Measurements from ENCODE around the gene NUMBL. TPM values are rescaled to one million over a fixed set of nuclear protein-coding genes. Genes with fewer than 3 reads are reported as not detected.

NUMBL gene
- total RNA-seq, 2 experiments from 2014 or later, result 6.4 to 7.2 TPM

GRCh38 chr19:40682431-40682964, 8.0 kb downstream of the NUMBL start:
- DNase-seq (no peak), ATAC-seq (no peak)
- CTCF ChIA-PET, result interaction anchor here (1.1 kb wide), 1 partner anchor 48 kb away, joined by 4 read pairs; no protein-coding TSS in a partner anchor
- no peaks in the 10 kb centered on the region for H3K4me1 Mint-ChIP-seq
- H3K27ac Mint-ChIP-seq, result no peak overlapping the region
- H3K9me3 Mint-ChIP-seq (ENCODE audit: low read depth), result no peaks in the 10 kb centered on the region
- no peaks in the 10 kb centered on the region for H3K27me3 Mint-ChIP-seq
- H3K4me3 Mint-ChIP-seq, result no peak overlapping the region
- peaks cover 8% of the 10 kb centered on the region for H3K36me3 Mint-ChIP-seq

- CTCF ChIA-PET, result interaction anchor here (0.7 to 1.0 kb wide), 2 partner anchors 10 to 18 kb away, joined by 3 to 4 read pairs; no protein-coding TSS in a partner anchor
- no peak overlapping the region for H3K27ac Mint-ChIP-seq
- DNase-seq, result no peak
- H3K36me3 Mint-ChIP-seq, result peaks cover 6% of the 10 kb centered on the region
- no peak overlapping the region for H3K4me3 Mint-ChIP-seq
- no peaks in the 10 kb centered on the region for H3K9me3 Mint-ChIP-seq (ENCODE audit: low read depth)
- ATAC-seq, result no peak
- no peaks in the 10 kb centered on the region for H3K27me3 Mint-ChIP-seq
- no peaks in the 10 kb centered on the region for H3K4me1 Mint-ChIP-seq
These were observed 9.4 kb downstream of the NUMBL start for GRCh38 chr19:40681039-40681438.

- Mint-ChIP-seq H3K4me3 (no peak overlapping the region), H3K27me3 (no peaks in the 10 kb centered on the region), H3K36me3 (peaks cover 2% of the 10 kb centered on the region), H3K27ac (no peak overlapping the region), H3K4me1 (no peaks in the 10 kb centered on the region), H3K9me3 (ENCODE audit: low read depth) (no peaks in the 10 kb centered on the region)
- CTCF ChIA-PET, result no interaction called here
- no peak for DNase-seq
- ATAC-seq, result no peak
These were observed 13.3 kb downstream of the NUMBL start for GRCh38 chr19:40677156-40677555.

GRCh38 chr19:40674291-40674690, 16.2 kb downstream of the NUMBL start:
- H3K9me3 Mint-ChIP-seq (ENCODE audit: low read depth), result peaks cover 2% of the 10 kb centered on the region
- no peak overlapping the region for H3K4me3 Mint-ChIP-seq
- CTCF ChIA-PET, result interaction anchor here (1.0 to 1.7 kb wide), 2 partner anchors 11 to 146 kb away, joined by 3 to 4 read pairs; no protein-coding TSS in a partner anchor
- H3K4me1 Mint-ChIP-seq, result no peaks in the 10 kb centered on the region
- no peak overlapping the region for H3K27ac Mint-ChIP-seq
- DNase-seq (no peak), ATAC-seq (no peak)
- H3K36me3 Mint-ChIP-seq, result peaks cover 13% of the 10 kb centered on the region
- no peaks in the 10 kb centered on the region for H3K27me3 Mint-ChIP-seq

- Mint-ChIP-seq H3K9me3 (ENCODE audit: low read depth) (peaks cover 5% of the 10 kb centered on the region), H3K4me3 (no peak overlapping the region), H3K27me3 (no peaks in the 10 kb centered on the region), H3K27ac (no peak overlapping the region), H3K4me1 (no peaks in the 10 kb centered on the region), H3K36me3 (peaks cover 21% of the 10 kb centered on the region)
- ATAC-seq, result no peak
- DNase-seq, result no peak
- CTCF ChIA-PET, result interaction anchor here (0.6 to 1.0 kb wide), 2 partner anchors 17 to 147 kb away, joined by 3 read pairs; partner anchors contain the start of gene NUMBL
These were observed 17.1 kb downstream of the NUMBL start for GRCh38 chr19:40673397-40673796.

GRCh38 chr19:40672573-40673299, 17.7 kb downstream of the NUMBL start:
- peaks cover 5% of the 10 kb centered on the region for H3K9me3 Mint-ChIP-seq (ENCODE audit: low read depth)
- H3K27me3 Mint-ChIP-seq, result no peaks in the 10 kb centered on the region
- no peak for DNase-seq
- no peak overlapping the region for H3K27ac Mint-ChIP-seq
- no peak for ATAC-seq
- no peak overlapping the region for H3K4me3 Mint-ChIP-seq
- H3K36me3 Mint-ChIP-seq, result peaks cover 24% of the 10 kb centered on the region
- H3K4me1 Mint-ChIP-seq, result no peaks in the 10 kb centered on the region
- CTCF ChIA-PET, result interaction anchor here (0.6 to 2.2 kb wide), 2 partner anchors 9 to 18 kb away, joined by 3 to 7 read pairs; partner anchors contain the start of gene NUMBL

- no peak overlapping the region for H3K27ac Mint-ChIP-seq
- H3K9me3 Mint-ChIP-seq (ENCODE audit: low read depth), result peaks cover 5% of the 10 kb centered on the region
- H3K27me3 Mint-ChIP-seq, result no peaks in the 10 kb centered on the region
- ATAC-seq (no peak), DNase-seq (no peak)
- H3K4me3 Mint-ChIP-seq, result no peak overlapping the region
- CTCF ChIA-PET, result interaction anchor here (2.2 kb wide), 1 partner anchor 9 kb away, joined by 7 read pairs; no protein-coding TSS in a partner anchor
- H3K4me1 Mint-ChIP-seq, result no peaks in the 10 kb centered on the region
- H3K36me3 Mint-ChIP-seq, result peaks cover 24% of the 10 kb centered on the region
These were observed 18.4 kb downstream of the NUMBL start for GRCh38 chr19:40672038-40672437.

- no peak for ATAC-seq
- no peaks in the 10 kb centered on the region for H3K27me3 Mint-ChIP-seq
- CTCF ChIA-PET, result interaction anchor here (2.2 kb wide), 1 partner anchor 8 kb away, joined by 7 read pairs; no protein-coding TSS in a partner anchor
- peaks cover 24% of the 10 kb centered on the region for H3K36me3 Mint-ChIP-seq
- peaks cover 5% of the 10 kb centered on the region for H3K9me3 Mint-ChIP-seq (ENCODE audit: low read depth)
- DNase-seq, result no peak
- H3K4me1 Mint-ChIP-seq, result peaks cover 6% of the 10 kb centered on the region
- H3K27ac Mint-ChIP-seq, result no peak overlapping the region
- H3K4me3 Mint-ChIP-seq, result no peak overlapping the region
These were observed 19.0 kb downstream of the NUMBL start for GRCh38 chr19:40671404-40671803.

GRCh38 chr19:40668991-40669614, 21.3 kb downstream of the NUMBL start:
- DNase-seq (no peak), ATAC-seq (no peak)
- H3K36me3 Mint-ChIP-seq, result peaks cover 24% of the 10 kb centered on the region
- H3K27me3 Mint-ChIP-seq, result no peaks in the 10 kb centered on the region
- peaks cover 13% of the 10 kb centered on the region for H3K4me1 Mint-ChIP-seq
- H3K27ac Mint-ChIP-seq, result no peak overlapping the region
- H3K9me3 Mint-ChIP-seq (ENCODE audit: low read depth), result peaks cover 5% of the 10 kb centered on the region
- CTCF ChIA-PET, result no interaction called here
- H3K4me3 Mint-ChIP-seq, result no peak overlapping the region

GRCh38 chr19:40667602-40668001, 22.8 kb downstream of the NUMBL start:
- CTCF ChIA-PET, result no interaction called here
- Mint-ChIP-seq H3K27me3 (no peaks in the 10 kb centered on the region), H3K9me3 (ENCODE audit: low read depth) (peaks cover 5% of the 10 kb centered on the region), H3K4me1 (peaks cover 22% of the 10 kb centered on the region), H3K36me3 (peaks cover 24% of the 10 kb centered on the region), H3K27ac (no peak overlapping the region), H3K4me3 (no peak overlapping the region)
- DNase-seq (no peak), ATAC-seq (no peak)

- peaks cover 5% of the 10 kb centered on the region for H3K9me3 Mint-ChIP-seq (ENCODE audit: low read depth)
- no peaks in the 10 kb centered on the region for H3K27me3 Mint-ChIP-seq
- H3K4me1 Mint-ChIP-seq, result peaks cover 22% of the 10 kb centered on the region
- peaks cover 24% of the 10 kb centered on the region for H3K36me3 Mint-ChIP-seq
- ATAC-seq, result no peak
- CTCF ChIA-PET, result no interaction called here
- H3K27ac Mint-ChIP-seq, result no peak overlapping the region
- H3K4me3 Mint-ChIP-seq, result no peak overlapping the region
- DNase-seq, result no peak
These were observed 23.5 kb downstream of the NUMBL start for GRCh38 chr19:40666803-40667438.

- DNase-seq, result no peak
- H3K27me3 Mint-ChIP-seq, result no peaks in the 10 kb centered on the region
- H3K27ac Mint-ChIP-seq, result peak overlapping the region; percentile 49
These were observed 26.5 kb downstream of the NUMBL start for GRCh38 chr19:40663695-40664692.

More at GRCh38 chr19:40663695-40664692, 26.5 kb downstream of the NUMBL start:
- Mint-ChIP-seq H3K36me3 (peaks cover 7% of the 10 kb centered on the region), H3K9me3 (ENCODE audit: low read depth) (peaks cover under 1% of the 10 kb centered on the region), H3K4me3 (peak overlapping the region; percentile 72), H3K4me1 (peaks cover 22% of the 10 kb centered on the region)
- ATAC-seq, result no peak
- CTCF ChIA-PET, result interaction anchor here (0.6 to 5.8 kb wide), 39 partner anchors 8 to 1756 kb away, joined by 3 to 67 read pairs (median 4); partner anchors contain the start of genes ACTMAP, COQ8B, EGLN2 and ITPKC
